Smooth muscle cell (in vitro differentiated cells): ENCODE measurements around the gene CCN5. TPM values are rescaled to one million over a fixed set of nuclear protein-coding genes. Genes with fewer than 3 reads are reported as not detected.

Source experiments
- DNase-seq: peaks from one replicate; lab custom pipeline; 2025; ENCODE audit not compliant: unreplicated experiment; lab: John Stamatoyannopoulos, UW
- H2AFZ ChIP-seq: fragments of 200-600 bp; sonication (generic); 2 replicates; pipeline ENCODE4 v1.6.0; 2016; ENCODE audit warnings: antibody characterized with exemption, low read depth, mild to moderate bottlenecking
- H3F3A ChIP-seq: fragments of 200-600 bp; sonication (generic); 2 replicates; pipeline ENCODE4 v1.6.0; 2017; ENCODE audit warnings: antibody characterized with exemption, low read depth
- H3K27ac ChIP-seq: fragments of 200-600 bp; sonication (generic); 2 replicates; pipeline ENCODE4 v1.5.1; 2016; ENCODE audit warnings: low read depth, mild to moderate bottlenecking
- H3K27me3 ChIP-seq: fragments of 200-600 bp; sonication (generic); 2 replicates; pipeline ENCODE4 v1.6.1; 2016; ENCODE audit warnings: low read depth, mild to moderate bottlenecking
- H3K36me3 ChIP-seq: fragments of 200-600 bp; sonication (generic); 2 replicates; pipeline ENCODE4 v1.5.1; 2016; ENCODE audit warnings: low read depth
- H3K4me1 ChIP-seq: fragments of 200-600 bp; sonication (generic); 2 replicates; pipeline ENCODE4 v1.5.1; 2016; ENCODE audit warnings: low read depth
- H3K4me2 ChIP-seq: fragments of 200-600 bp; sonication (generic); 2 replicates; pipeline ENCODE4 v1.6.0; 2016; ENCODE audit warnings: mild to moderate bottlenecking
- H3K4me3 ChIP-seq: fragments of 200-600 bp; sonication (generic); 2 replicates; pipeline ENCODE4 v1.5.1; 2016; ENCODE audit warnings: mild to moderate bottlenecking
- H3K79me2 ChIP-seq: fragments of 200-600 bp; sonication (generic); 2 replicates; pipeline ENCODE4 v1.6.0; 2016; ENCODE audit warnings: low read depth, mild to moderate bottlenecking
- H3K9ac ChIP-seq: fragments of 200-600 bp; sonication (generic); 2 replicates; pipeline ENCODE4 v1.6.0; 2016; ENCODE audit warnings: low read depth
- H3K9me3 ChIP-seq: fragments of 200-600 bp; sonication (generic); replicated peaks from 2 replicates; pipeline ENCODE4 v1.5.1; 2016; ENCODE audit warnings: low read depth
- H4K20me1 ChIP-seq: fragments of 200-600 bp; sonication (generic); 2 replicates; pipeline ENCODE4 v1.6.0; 2016; ENCODE audit warnings: low read depth
- WGBS: methylation state at CpG from one replicate; pipeline ENCODE4 v1.1.7; 2016; ENCODE audit warnings: low lambda C conversion rate; 5-methylcytosine and 5-hydroxymethylcytosine counted together
- polyA plus RNA-seq: library from polyadenylated mRNA; unstranded; fragments of >200 nt; fragmentation: Nextera tagmentation; extraction: Ambion mirVana; gene quantifications from 2 replicates; pipeline ENCODE4 v1.2.1, GENCODE V29; 2016
- total RNA-seq: library from RNA; depleted of rRNA; stranded (reverse); fragments of >200 nt; gene quantifications from 2 replicates; pipeline ENCODE4 v1.2.3, GENCODE V29; 2014
- TF ChIP-seq, protein P1 (sequence below): fragments of 200-600 bp; sonication (generic); IDR thresholded peaks from 2 replicates; pipeline ENCODE4 v1.5.1; 2017; ENCODE audit warnings: borderline replicate concordance, mild to moderate bottlenecking, antibody characterized with exemption; ENCODE audit not compliant: insufficient read depth, poor library complexity, severe bottlenecking

Gene CCN5
- total and polyA plus RNA-seq, 2 experiments from 2014 or later, result not detected

DNA sequence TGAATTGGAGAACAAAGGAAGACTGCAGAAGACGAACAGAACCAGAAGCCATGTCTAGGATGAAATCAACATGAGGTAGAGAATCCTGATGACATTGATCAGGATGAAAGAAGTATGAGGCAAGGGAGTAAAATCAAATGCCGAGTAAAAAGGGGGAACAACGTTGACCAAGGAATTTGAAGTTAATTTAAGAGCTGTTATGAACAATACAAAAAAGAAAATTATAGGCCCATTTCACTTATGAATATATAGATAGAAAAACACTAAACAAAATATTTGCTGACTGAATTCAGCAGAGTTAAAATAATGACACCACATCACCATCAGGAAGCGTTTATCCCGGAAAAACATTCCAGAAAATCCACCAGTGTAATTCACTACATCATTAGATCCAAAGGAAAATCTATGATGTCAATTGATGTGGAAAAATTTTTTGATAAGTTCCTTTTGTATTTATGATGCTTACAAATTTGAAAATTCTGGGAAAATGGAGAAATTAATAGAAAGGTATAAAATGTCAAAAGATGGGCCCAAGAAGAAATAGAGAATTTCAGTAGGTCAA lies 8.1 kb upstream of the CCN5 start:
- H2AFZ ChIP-seq, result no peak overlapping the region

DNA sequence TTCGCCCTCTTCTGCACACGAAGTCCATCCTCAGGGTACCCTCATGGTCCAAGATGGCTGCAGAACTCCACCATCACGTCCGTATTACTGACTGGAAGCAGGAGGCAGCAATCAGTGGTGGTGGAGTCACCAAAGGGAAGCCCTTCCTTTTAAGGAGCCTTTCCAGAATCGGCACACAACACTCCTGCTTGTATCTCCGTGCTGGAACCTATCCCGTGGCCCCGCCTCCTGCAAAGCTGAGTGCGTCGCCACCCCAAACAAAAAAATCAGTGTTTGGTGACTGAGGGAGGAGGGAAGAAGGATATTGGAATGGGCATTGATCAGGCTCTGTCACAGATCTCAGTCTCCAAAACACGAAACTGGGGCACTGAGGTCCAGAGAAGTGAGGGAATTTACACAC lies 5.8 kb upstream of the CCN5 start:
- WGBS, result 85% methylated on average over 11 of the region's 11 CpGs
- no peaks in the 10 kb centered on the region for H4K20me1 ChIP-seq
- H3K79me2 ChIP-seq, result no peaks in the 10 kb centered on the region
- no peaks in the 10 kb centered on the region for H3K36me3 ChIP-seq
- H3K4me3 ChIP-seq, result no peak overlapping the region
- H3K4me1 ChIP-seq, result no peaks in the 10 kb centered on the region
- DNase-seq, result no peak
- peaks cover 3% of the 10 kb centered on the region for H3F3A ChIP-seq
- no peaks in the 10 kb centered on the region for H3K9me3 ChIP-seq
- TF ChIP-seq, protein P1, sequence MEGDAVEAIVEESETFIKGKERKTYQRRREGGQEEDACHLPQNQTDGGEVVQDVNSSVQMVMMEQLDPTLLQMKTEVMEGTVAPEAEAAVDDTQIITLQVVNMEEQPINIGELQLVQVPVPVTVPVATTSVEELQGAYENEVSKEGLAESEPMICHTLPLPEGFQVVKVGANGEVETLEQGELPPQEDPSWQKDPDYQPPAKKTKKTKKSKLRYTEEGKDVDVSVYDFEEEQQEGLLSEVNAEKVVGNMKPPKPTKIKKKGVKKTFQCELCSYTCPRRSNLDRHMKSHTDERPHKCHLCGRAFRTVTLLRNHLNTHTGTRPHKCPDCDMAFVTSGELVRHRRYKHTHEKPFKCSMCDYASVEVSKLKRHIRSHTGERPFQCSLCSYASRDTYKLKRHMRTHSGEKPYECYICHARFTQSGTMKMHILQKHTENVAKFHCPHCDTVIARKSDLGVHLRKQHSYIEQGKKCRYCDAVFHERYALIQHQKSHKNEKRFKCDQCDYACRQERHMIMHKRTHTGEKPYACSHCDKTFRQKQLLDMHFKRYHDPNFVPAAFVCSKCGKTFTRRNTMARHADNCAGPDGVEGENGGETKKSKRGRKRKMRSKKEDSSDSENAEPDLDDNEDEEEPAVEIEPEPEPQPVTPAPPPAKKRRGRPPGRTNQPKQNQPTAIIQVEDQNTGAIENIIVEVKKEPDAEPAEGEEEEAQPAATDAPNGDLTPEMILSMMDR, result no peak
- H3K4me2 ChIP-seq, result no peak overlapping the region
- no peaks in the 10 kb centered on the region for H3K27me3 ChIP-seq
- H2AFZ ChIP-seq, result no peak overlapping the region
- no peak overlapping the region for H3K9ac ChIP-seq
- H3K27ac ChIP-seq, result no peak overlapping the region

More for the DNA sequence above, 8.1 kb upstream of the CCN5 start:
- H3K9me3 ChIP-seq, result no peaks in the 10 kb centered on the region
- no peak overlapping the region for H3K9ac ChIP-seq
- H3F3A ChIP-seq, result peaks cover 3% of the 10 kb centered on the region
- no peaks in the 10 kb centered on the region for H3K36me3 ChIP-seq
- H3K4me1 ChIP-seq, result no peaks in the 10 kb centered on the region
- TF ChIP-seq, protein P1, result no peak
- WGBS, result 93% methylated on average over 5 of the region's 5 CpGs
- H3K4me2 ChIP-seq, result no peak overlapping the region
- H3K27ac ChIP-seq, result no peak overlapping the region
- no peaks in the 10 kb centered on the region for H3K27me3 ChIP-seq
- H3K79me2 ChIP-seq, result no peaks in the 10 kb centered on the region
- no peak for DNase-seq
- no peaks in the 10 kb centered on the region for H4K20me1 ChIP-seq
- no peak overlapping the region for H3K4me3 ChIP-seq

DNA sequence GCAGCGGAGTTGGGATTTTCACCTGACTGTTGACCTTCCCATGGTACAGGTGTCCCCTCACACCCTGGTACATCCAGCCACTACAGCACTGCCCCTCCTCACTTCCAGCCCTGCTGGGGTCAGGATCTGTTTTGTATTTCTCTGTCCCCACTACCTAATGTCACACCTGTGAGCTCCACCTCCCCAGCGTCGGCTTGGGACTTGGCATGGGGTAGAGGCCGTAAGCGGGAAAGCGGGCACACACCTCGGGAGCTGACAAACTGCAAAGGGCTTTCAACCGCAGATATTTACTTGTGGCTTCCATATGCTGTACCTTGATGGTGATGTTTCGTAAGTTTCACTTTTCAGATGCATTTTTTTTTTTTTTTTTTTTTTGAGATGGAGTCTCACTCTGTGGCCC lies 5.4 kb upstream of the CCN5 start:
- Histone ChIP-seq H3K27ac (no peak overlapping the region), H3K4me1 (no peaks in the 10 kb centered on the region), H2AFZ (no peak overlapping the region), H3K36me3 (no peaks in the 10 kb centered on the region), H3K9me3 (no peaks in the 10 kb centered on the region), H3K79me2 (no peaks in the 10 kb centered on the region), H4K20me1 (no peaks in the 10 kb centered on the region), H3K27me3 (no peaks in the 10 kb centered on the region), H3K4me3 (no peak overlapping the region), H3F3A (peaks cover 3% of the 10 kb centered on the region), H3K4me2 (no peak overlapping the region), H3K9ac (no peak overlapping the region)
- WGBS, result 97% methylated on average over 9 of the region's 9 CpGs
- no peak for DNase-seq
- TF ChIP-seq, protein P1, result no peak

DNA sequence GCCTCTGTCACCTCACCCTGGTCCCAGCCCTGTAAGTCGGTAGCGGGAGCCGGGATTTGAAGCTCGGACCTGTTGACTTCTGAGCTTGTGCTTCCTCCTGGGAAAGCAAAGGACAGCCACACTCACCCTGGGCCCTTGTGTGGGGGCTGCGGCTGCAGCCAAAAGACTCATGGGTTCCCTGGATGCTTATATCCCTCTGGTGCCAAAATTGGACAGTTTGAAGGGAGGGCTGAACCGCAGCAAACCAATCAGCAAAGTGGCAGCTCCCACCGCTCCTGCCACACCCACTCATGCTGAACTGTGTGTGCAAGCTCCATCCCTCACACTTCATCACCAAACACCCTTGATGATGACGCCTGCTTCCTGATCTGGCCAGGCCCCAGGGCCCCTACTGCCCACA lies 3.9 kb upstream of the CCN5 start:
- H2AFZ ChIP-seq, result no peak overlapping the region
- no peak for DNase-seq

More for the DNA sequence above, 3.9 kb upstream of the CCN5 start:
- 66% methylated on average over 8 of the region's 8 CpGs for WGBS
- no peak overlapping the region for H3K27ac ChIP-seq
- H3F3A ChIP-seq, result peaks cover 1% of the 10 kb centered on the region
- H3K4me2 ChIP-seq, result no peak overlapping the region
- H3K9me3 ChIP-seq, result no peaks in the 10 kb centered on the region
- H3K79me2 ChIP-seq, result no peaks in the 10 kb centered on the region
- H3K36me3 ChIP-seq, result no peaks in the 10 kb centered on the region
- no peaks in the 10 kb centered on the region for H3K27me3 ChIP-seq
- no peaks in the 10 kb centered on the region for H3K4me1 ChIP-seq
- H3K4me3 ChIP-seq, result no peak overlapping the region
- no peaks in the 10 kb centered on the region for H4K20me1 ChIP-seq
- H3K9ac ChIP-seq, result no peak overlapping the region
- TF ChIP-seq, protein P1, result no peak
